GM23338 (cell line): ENCODE data around the gene ZDHHC16. TPM values are rescaled to one million over a fixed set of nuclear protein-coding genes. Genes with fewer than 3 reads are reported as not detected.

ENCODE experiments used
- ATAC-seq: fragments of 200-7000 bp; cut with Tn5 transposase; 3 replicates; pipeline ENCODE4 v1.9.1; 2020
- DNase-seq: peaks from one replicate; pipeline ENCODE4 v3.0.0-alpha.2; 2015; ENCODE audit warnings: low spot score
- H2AFZ ChIP-seq: fragments of 200-600 bp; sonication (generic); 2 replicates; pipeline ENCODE4 v1.8.0; 2016; ENCODE audit warnings: antibody characterized with exemption, mild to moderate bottlenecking, moderate library complexity
- H3F3A ChIP-seq: fragments of 200-600 bp; sonication (generic); replicated peaks from 2 replicates; pipeline ENCODE4 v1.8.0; 2017; ENCODE audit warnings: antibody characterized with exemption, mixed run types, low read depth
- H3K27ac ChIP-seq: fragments of 200-600 bp; sonication (generic); 2 replicates; pipeline ENCODE4 v1.6.1; 2016; ENCODE audit warnings: low read depth
- H3K27me3 ChIP-seq: fragments of 200-600 bp; sonication (generic); 2 replicates; pipeline ENCODE4 v1.8.0; 2016; ENCODE audit warnings: mild to moderate bottlenecking, mixed run types, moderate library complexity; ENCODE audit not compliant: insufficient read depth
- H3K36me3 ChIP-seq: fragments of 200-600 bp; sonication (generic); 2 replicates; pipeline ENCODE4 v1.8.0; 2016; ENCODE audit warnings: mild to moderate bottlenecking; ENCODE audit not compliant: insufficient read depth
- H3K4me1 ChIP-seq: fragments of 200-600 bp; sonication (generic); 2 replicates; pipeline ENCODE4 v1.8.0; 2016; ENCODE audit warnings: mild to moderate bottlenecking, moderate library complexity; ENCODE audit not compliant: insufficient read depth
- H3K4me2 ChIP-seq: fragments of 200-600 bp; sonication (generic); 2 replicates; pipeline ENCODE4 v1.7.1; 2017; ENCODE audit warnings: mixed run types
- H3K4me3 ChIP-seq: fragments of 200-600 bp; sonication (generic); 2 replicates; pipeline ENCODE4 v1.6.1; 2016; ENCODE audit warnings: mixed run types
- H3K79me2 ChIP-seq: fragments of 200-600 bp; sonication (generic); replicated peaks from 2 replicates; pipeline ENCODE4 v1.8.0; 2017; ENCODE audit warnings: mild to moderate bottlenecking; ENCODE audit not compliant: insufficient read depth
- H3K9me2 ChIP-seq: fragments of 200-600 bp; sonication (generic); 2 replicates; pipeline ENCODE4 v1.8.0; 2017; ENCODE audit not compliant: insufficient read depth
- H4K20me1 ChIP-seq: fragments of 200-600 bp; sonication (generic); replicated peaks from 2 replicates; pipeline ENCODE4 v1.8.0; 2017; ENCODE audit warnings: mild to moderate bottlenecking; ENCODE audit not compliant: insufficient read depth
- H3K27ac Mint-ChIP-seq: 2 replicates; pipeline ENCODE4 v1.8.0; 2020; ENCODE audit warnings: inconsistent platforms, mild to moderate bottlenecking, moderate library complexity, mixed read lengths
- H3K27me3 Mint-ChIP-seq: 3 replicates; pipeline ENCODE4 v1.8.0; 2022; ENCODE audit warnings: low read depth, mild to moderate bottlenecking, moderate library complexity, mixed read lengths, inconsistent platforms; ENCODE audit not compliant: insufficient read depth, poor library complexity
- H3K36me3 Mint-ChIP-seq: 3 replicates; pipeline ENCODE4 v1.8.0; 2021; ENCODE audit warnings: low read depth, mild to moderate bottlenecking, inconsistent platforms, moderate library complexity, mixed read lengths
- H3K4me1 Mint-ChIP-seq: 3 replicates; pipeline ENCODE4 v1.8.0; 2020; ENCODE audit warnings: mild to moderate bottlenecking, inconsistent platforms, mixed read lengths
- H3K4me3 Mint-ChIP-seq: 3 replicates; pipeline ENCODE4 v1.8.0; 2021; ENCODE audit warnings: moderate library complexity, mild to moderate bottlenecking, inconsistent platforms, mixed read lengths
- H3K9me3 Mint-ChIP-seq: 3 replicates; pipeline ENCODE4 v1.8.0; 2020; ENCODE audit warnings: moderate library complexity, mild to moderate bottlenecking, inconsistent platforms, mixed read lengths
- CREB1 ChIP-seq: fragments of 250-450 bp; sonication (Bioruptor Pico); IDR thresholded peaks from 2 replicates; pipeline ENCODE4 v1.5.0; 2020; ENCODE audit warnings: low read depth, mild to moderate bottlenecking, moderate library complexity
- CTCF ChIP-seq, 2 experiments: fragments of 200-600 bp in 1 of 2; sonication (generic) in 1 of 2; conservative IDR thresholded peaks; 2 replicates each; pipeline versions ENCODE4 v1.5.1 to v1.6.1; 2016 to 2017; ENCODE audit warnings: antibody characterized with exemption in 2 of 2, low read depth in 2 of 2, mild to moderate bottlenecking in 2 of 2, moderate library complexity in 1 of 2
- NANOG ChIP-seq: IDR thresholded peaks from 2 replicates; pipeline ENCODE4 v1.6.1; 2016; ENCODE audit warnings: antibody characterized with exemption, borderline replicate concordance
- POLR2AphosphoS5 ChIP-seq: IDR thresholded peaks from 2 replicates; pipeline ENCODE4 v1.6.1; 2016; ENCODE audit warnings: antibody characterized with exemption, low read depth
- ZNF114 ChIP-seq: fragments of 250-450 bp; sonication (Bioruptor Pico); IDR thresholded peaks from 2 replicates; pipeline ENCODE4 v1.5.0; 2020; ENCODE audit warnings: mild to moderate bottlenecking, moderate library complexity
- polyA plus RNA-seq: library from polyadenylated mRNA; unstranded; fragments of >200 nt; fragmentation: Nextera tagmentation; extraction: Ambion mirVana; gene quantifications from 2 replicates; pipeline ENCODE4 v1.2.1, GENCODE V29; 2016
- total RNA-seq: library from RNA; depleted of rRNA; stranded (reverse); fragments of >200 nt; shearing (Covaris generic); gene quantifications from 2 replicates; pipeline ENCODE4 v1.2.3, GENCODE V29; 2014

Gene ZDHHC16
- total and polyA plus RNA-seq, 2 experiments from 2014 or later = 35.1 to 58.2 TPM

DNA sequence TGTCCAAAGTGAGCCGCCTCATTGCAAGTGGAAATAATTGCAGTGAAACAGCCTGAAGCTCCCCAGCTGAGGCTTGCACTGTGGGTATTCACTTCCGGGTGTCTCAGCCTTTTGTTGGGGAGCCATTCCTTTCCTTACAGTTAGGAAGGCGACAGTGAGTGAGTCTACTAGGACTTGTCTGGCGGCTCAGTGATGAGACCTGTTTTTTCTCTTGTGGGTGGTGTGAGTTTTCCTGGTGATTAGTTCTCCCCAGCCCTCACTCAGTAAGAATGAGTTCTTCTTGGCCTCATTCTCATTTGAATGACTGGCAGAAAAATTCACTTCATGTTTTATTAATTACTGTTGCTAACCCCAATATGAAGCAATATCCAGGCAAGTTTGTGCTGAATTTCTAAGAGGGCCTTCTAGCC is 17.4 kb upstream of the ZDHHC16 start:
- peak overlapping the region; percentile 93 for H3K4me3 Mint-ChIP-seq
- Histone ChIP-seq H3K9me2 (no peaks in the 10 kb centered on the region), H3K27me3 (no peaks in the 10 kb centered on the region), H3K27ac (peak overlapping the region; percentile 97), H2AFZ (no peak overlapping the region), H3K36me3 (peaks cover 36% of the 10 kb centered on the region), H3F3A (peaks cover 51% of the 10 kb centered on the region), H3K79me2 (peaks cover 52% of the 10 kb centered on the region), H3K4me1 (peaks cover 10% of the 10 kb centered on the region), H3K4me3 (peak overlapping the region; percentile 99), H3K4me2 (peak overlapping the region; percentile 94), H4K20me1 (peaks cover 34% of the 10 kb centered on the region)
- peaks cover 60% of the 10 kb centered on the region for H3K36me3 Mint-ChIP-seq
- DNase-seq (peak; percentile 27), ATAC-seq (0 out of 3 replicates have a peak, but pooled peaks have one; percentile 3)
- no peaks in the 10 kb centered on the region; the same call in 2 of the 3 replicates for H3K9me3 Mint-ChIP-seq
- peaks cover 12% of the 10 kb centered on the region for H3K4me1 Mint-ChIP-seq
- peaks cover 24% of the 10 kb centered on the region for H3K27me3 Mint-ChIP-seq
- peak overlapping the region; percentile 96 for H3K27ac Mint-ChIP-seq
- no peak for TF ChIP-seq CREB1 (CRISPR knock-in tag)

DNA sequence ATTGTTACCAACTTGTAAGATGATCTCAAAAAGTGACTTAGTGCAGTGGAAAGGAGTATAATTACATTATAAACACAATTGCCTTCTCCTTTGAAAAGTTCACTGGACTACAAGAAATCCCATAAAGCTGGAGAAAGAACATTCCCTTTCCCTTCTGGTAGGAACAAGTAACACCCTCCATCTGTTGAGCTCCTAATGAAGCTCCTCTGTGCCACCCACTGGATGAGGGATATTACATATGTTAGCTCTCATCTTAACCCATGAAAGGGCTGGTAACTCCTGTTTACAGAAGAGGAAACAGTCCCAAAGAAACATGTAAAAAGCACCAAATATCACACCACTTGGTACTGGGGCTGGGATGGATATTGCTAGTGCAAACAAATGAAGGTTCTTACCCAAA is 11.9 kb upstream of the ZDHHC16 start:
- H3F3A ChIP-seq = peaks cover 57% of the 10 kb centered on the region
- no peak overlapping the region for H2AFZ ChIP-seq
- H3K27me3 ChIP-seq = no peaks in the 10 kb centered on the region
- no peak overlapping the region for H3K4me3 Mint-ChIP-seq
- ATAC-seq = peak; percentile 68
- DNase-seq = no peak
- H3K36me3 ChIP-seq = peaks cover 52% of the 10 kb centered on the region
- H3K9me2 ChIP-seq = no peaks in the 10 kb centered on the region
- no peaks in the 10 kb centered on the region for H3K9me3 Mint-ChIP-seq
- H3K27ac ChIP-seq = peak overlapping the region; percentile 55
- H3K4me1 Mint-ChIP-seq = peaks cover 4% of the 10 kb centered on the region; the same call in 1 of the 3 replicates
- no peaks in the 10 kb centered on the region for H3K4me1 ChIP-seq
- peaks cover 22% of the 10 kb centered on the region for H3K79me2 ChIP-seq
- peaks cover 34% of the 10 kb centered on the region for H4K20me1 ChIP-seq
- peaks cover 90% of the 10 kb centered on the region for H3K36me3 Mint-ChIP-seq
- peak overlapping the region; percentile 67; the same call in 1 of the 2 replicates for H3K27ac Mint-ChIP-seq
- peak; percentile 10 to 37; a peak in 1 of 4 replicates for TF ChIP-seq CTCF (conservative IDR thresholded peaks at IDR 0.05; ENCODE audit: low read depth in 2 of 2)
- TF ChIP-seq POLR2AphosphoS5 = peak; percentile 35; the same call in 1 of the 2 replicates
- TF ChIP-seq ZNF114 (CRISPR knock-in tag) = no peak
- peaks cover 11% of the 10 kb centered on the region for H3K27me3 Mint-ChIP-seq
- no peak overlapping the region for H3K4me3 ChIP-seq
- no peak overlapping the region for H3K4me2 ChIP-seq

GRCh38 chr10:97434557-97434956 is 11.4 kb upstream of the ZDHHC16 start:
- H3K36me3 ChIP-seq = peaks cover 53% of the 10 kb centered on the region
- Mint-ChIP-seq H3K27me3 (peaks cover 11% of the 10 kb centered on the region), H3K4me3 (no peak overlapping the region), H3K9me3 (no peaks in the 10 kb centered on the region), H3K27ac (peak overlapping the region; percentile 67; the same call in 1 of the 2 replicates), H3K4me1 (no peaks in the 10 kb centered on the region), H3K36me3 (peaks cover 90% of the 10 kb centered on the region)
- no peaks in the 10 kb centered on the region for H3K9me2 ChIP-seq
- H4K20me1 ChIP-seq = peaks cover 29% of the 10 kb centered on the region
- no peak for DNase-seq
- no peaks in the 10 kb centered on the region for H3K27me3 ChIP-seq
- H3K27ac ChIP-seq = peak overlapping the region; percentile 55
- H3F3A ChIP-seq = peaks cover 53% of the 10 kb centered on the region
- no peak overlapping the region for H2AFZ ChIP-seq
- no peak overlapping the region for H3K4me3 ChIP-seq
- peak; percentile 31 for ATAC-seq
- H3K4me1 ChIP-seq = no peaks in the 10 kb centered on the region
- no peak for TF ChIP-seq NANOG
- TF ChIP-seq POLR2AphosphoS5 = peak; percentile 29; the same call in 1 of the 2 replicates
- H3K4me2 ChIP-seq = no peak overlapping the region
- H3K79me2 ChIP-seq = peaks cover 17% of the 10 kb centered on the region
